ENCODE measurements around the gene PALLD. TPM values are rescaled to one million over a fixed set of nuclear protein-coding genes. Genes with fewer than 3 reads are reported as not detected.

PALLD gene
- polyA plus RNA-seq, 1 donor (not counting 4 experiments of a cell fraction or from before 2014, with no cell fraction given) = 136 TPM

GRCh38 chr4:168867128-168867527 lies 370.3 kb downstream of the PALLD start:
- Histone ChIP-seq H3K9me3 (ENCODE audit: control insufficient read depth, low read depth, low read length) (no peaks in the 10 kb centered on the region), H3K4me2 (ENCODE audit: control insufficient read depth, extremely low read depth, insufficient read depth, low read depth, low read length) (no peak overlapping the region), H3K9me1 (ENCODE audit: control insufficient read depth, extremely low read depth, insufficient read depth, low read length) (peaks cover 3% of the 10 kb centered on the region), H3K9ac (ENCODE audit: control insufficient read depth, extremely low read depth, insufficient read depth, low read length) (no peak overlapping the region), H3K4me1 (ENCODE audit: control insufficient read depth, extremely low read depth, insufficient read depth, low read length) (peaks cover 29% of the 10 kb centered on the region), H3K27ac (ENCODE audit: control insufficient read depth, insufficient read depth, low read length) (no peak overlapping the region), H4K20me1 (ENCODE audit: control insufficient read depth, extremely low read depth, insufficient read depth, low read length) (peaks cover 7% of the 10 kb centered on the region), H2AFZ (ENCODE audit: control insufficient read depth, low read length) (no peak overlapping the region), H3K4me3 (ENCODE audit: control insufficient read depth in 2 of 3, extremely low read depth in 1 of 3, insufficient read depth in 2 of 3, low read depth in 1 of 3, low read length in 3 of 3) (no peak overlapping the region), H3K79me2 (ENCODE audit: control insufficient read depth, insufficient read depth, low read length) (peaks cover 93% of the 10 kb centered on the region), H3K36me3 (ENCODE audit: control insufficient read depth in 2 of 2, extremely low read depth in 1 of 2, insufficient read depth in 2 of 2, low read length in 2 of 2) (peaks cover 20 to 39% of the 10 kb centered on the region in 2 experiments), H3K27me3 (ENCODE audit: control insufficient read depth, extremely low read depth, insufficient read depth, low read length) (no peaks in the 10 kb centered on the region)
- FAIRE-seq (no peak), DNase-seq (ENCODE audit: low read depth, low spot score) (no peak)
- dilution Hi-C loops (cut with MboI; ENCODE audit: extremely low pct_ligation_motif_present, low sequenced_read_pairs) = no loop called here
- no peak for TF ChIP-seq EZH2 (IDR thresholded peaks at IDR 0.05; ENCODE audit: low read length)
- TF ChIP-seq, protein P1, sequence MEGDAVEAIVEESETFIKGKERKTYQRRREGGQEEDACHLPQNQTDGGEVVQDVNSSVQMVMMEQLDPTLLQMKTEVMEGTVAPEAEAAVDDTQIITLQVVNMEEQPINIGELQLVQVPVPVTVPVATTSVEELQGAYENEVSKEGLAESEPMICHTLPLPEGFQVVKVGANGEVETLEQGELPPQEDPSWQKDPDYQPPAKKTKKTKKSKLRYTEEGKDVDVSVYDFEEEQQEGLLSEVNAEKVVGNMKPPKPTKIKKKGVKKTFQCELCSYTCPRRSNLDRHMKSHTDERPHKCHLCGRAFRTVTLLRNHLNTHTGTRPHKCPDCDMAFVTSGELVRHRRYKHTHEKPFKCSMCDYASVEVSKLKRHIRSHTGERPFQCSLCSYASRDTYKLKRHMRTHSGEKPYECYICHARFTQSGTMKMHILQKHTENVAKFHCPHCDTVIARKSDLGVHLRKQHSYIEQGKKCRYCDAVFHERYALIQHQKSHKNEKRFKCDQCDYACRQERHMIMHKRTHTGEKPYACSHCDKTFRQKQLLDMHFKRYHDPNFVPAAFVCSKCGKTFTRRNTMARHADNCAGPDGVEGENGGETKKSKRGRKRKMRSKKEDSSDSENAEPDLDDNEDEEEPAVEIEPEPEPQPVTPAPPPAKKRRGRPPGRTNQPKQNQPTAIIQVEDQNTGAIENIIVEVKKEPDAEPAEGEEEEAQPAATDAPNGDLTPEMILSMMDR (optimal IDR thresholded peaks at IDR 0.05 in 1 of 3, IDR thresholded peaks at IDR 0.05 in 1 of 3, conservative IDR thresholded peaks at IDR 0.05 in 1 of 3; ENCODE audit: extremely low read depth in 1 of 3, insufficient read depth in 2 of 3, low read length in 3 of 3) = no peak

DNA sequence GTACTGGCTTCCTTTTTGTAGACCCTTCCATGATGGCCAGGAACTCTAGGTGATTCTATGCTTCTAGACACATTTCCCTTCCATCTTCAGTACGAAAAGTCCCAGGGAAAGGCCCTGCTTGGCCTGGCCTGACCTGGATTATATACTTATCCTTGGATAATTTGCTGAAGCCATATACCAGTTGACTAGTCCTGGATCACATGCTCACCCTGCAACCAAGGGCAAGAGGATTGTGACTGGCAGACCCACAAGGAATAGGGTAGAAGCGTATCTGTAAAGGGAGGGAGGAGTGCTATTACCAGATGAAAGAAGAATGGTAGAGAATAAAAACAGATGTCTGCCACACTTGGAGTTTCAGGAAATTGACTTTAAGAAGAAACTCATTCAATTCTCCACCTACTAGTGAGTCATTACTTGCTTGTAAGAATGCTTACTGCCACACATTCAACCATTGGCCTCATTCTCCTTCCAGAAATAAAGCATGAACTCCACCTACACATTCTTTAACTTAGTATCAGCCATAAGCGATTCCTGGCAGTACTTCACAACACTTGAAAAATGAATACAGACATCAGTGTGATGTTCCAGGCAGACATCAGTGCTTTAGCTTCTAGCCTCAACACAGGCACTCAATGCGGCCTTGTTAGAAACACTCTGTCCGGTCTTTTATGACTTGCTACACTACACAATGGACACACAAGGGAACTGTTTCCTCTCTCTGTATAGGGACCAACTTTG lies 371.4 kb downstream of the PALLD start:
- Histone ChIP-seq H2AFZ (ENCODE audit: control insufficient read depth, low read length) (no peak overlapping the region), H3K9ac (ENCODE audit: control insufficient read depth, extremely low read depth, insufficient read depth, low read length) (peak overlapping the region; percentile 51), H3K9me1 (ENCODE audit: control insufficient read depth, extremely low read depth, insufficient read depth, low read length) (peaks cover 3% of the 10 kb centered on the region), H3K4me1 (ENCODE audit: control insufficient read depth, extremely low read depth, insufficient read depth, low read length) (peaks cover 24% of the 10 kb centered on the region), H3K4me3 (ENCODE audit: control insufficient read depth in 2 of 3, extremely low read depth in 1 of 3, insufficient read depth in 2 of 3, low read depth in 1 of 3, low read length in 3 of 3) (no peak overlapping the region), H3K79me2 (ENCODE audit: control insufficient read depth, insufficient read depth, low read length) (peaks cover 93% of the 10 kb centered on the region), H3K4me2 (ENCODE audit: control insufficient read depth, extremely low read depth, insufficient read depth, low read depth, low read length) (peak overlapping the region; percentile 56), H4K20me1 (ENCODE audit: control insufficient read depth, extremely low read depth, insufficient read depth, low read length) (peaks cover 2% of the 10 kb centered on the region), H3K36me3 (ENCODE audit: control insufficient read depth in 2 of 2, extremely low read depth in 1 of 2, insufficient read depth in 2 of 2, low read length in 2 of 2) (peaks cover 14 to 30% of the 10 kb centered on the region in 2 experiments), H3K27me3 (ENCODE audit: control insufficient read depth, extremely low read depth, insufficient read depth, low read length) (no peaks in the 10 kb centered on the region), H3K9me3 (ENCODE audit: control insufficient read depth, low read depth, low read length) (no peaks in the 10 kb centered on the region), H3K27ac (ENCODE audit: control insufficient read depth, insufficient read depth, low read length) (peak overlapping the region; percentile 80)
- no peak for TF ChIP-seq EZH2 (IDR thresholded peaks at IDR 0.05; ENCODE audit: low read length)
- TF ChIP-seq, protein P1 (optimal IDR thresholded peaks at IDR 0.05 in 1 of 3, IDR thresholded peaks at IDR 0.05 in 1 of 3, conservative IDR thresholded peaks at IDR 0.05 in 1 of 3; ENCODE audit: extremely low read depth in 1 of 3, insufficient read depth in 2 of 3, low read length in 3 of 3) = no peak
- FAIRE-seq (peak; percentile 94), DNase-seq (ENCODE audit: low read depth, low spot score) (no peak)
- dilution Hi-C loops (cut with MboI; ENCODE audit: extremely low pct_ligation_motif_present, low sequenced_read_pairs) = no loop called here

Measured in keratinocyte (primary cell).